Effector memory CD4-positive, alpha-beta T cell (primary cell): ENCODE results near the gene SLC26A1.

Experiments used
- DNase-seq, 3 donors: peaks; one replicate each; pipeline ENCODE4 v3.0.0-alpha.2; 2020
- H3K27ac ChIP-seq: 2 replicates; pipeline ENCODE4 v1.7.0; 2013; ENCODE audit warnings: mild to moderate bottlenecking, low read length, moderate library complexity; ENCODE audit not compliant: insufficient read depth, poor library complexity, severe bottlenecking
- H3K27me3 ChIP-seq: replicated peaks from 2 replicates; pipeline ENCODE4 v1.7.0; 2013; ENCODE audit warnings: mild to moderate bottlenecking, low read length; ENCODE audit not compliant: insufficient read depth, control insufficient read depth, poor library complexity, severe bottlenecking
- H3K36me3 ChIP-seq: 2 replicates; pipeline ENCODE4 v1.7.0; 2013; ENCODE audit warnings: mild to moderate bottlenecking, low read length, moderate library complexity; ENCODE audit not compliant: control insufficient read depth, insufficient read depth
- H3K4me1 ChIP-seq: 2 replicates; pipeline ENCODE4 v1.7.0; 2013; ENCODE audit warnings: low read length, mild to moderate bottlenecking; ENCODE audit not compliant: control insufficient read depth, insufficient read depth, poor library complexity, severe bottlenecking
- H3K4me3 ChIP-seq: 2 replicates; pipeline ENCODE4 v1.7.0; 2013; ENCODE audit warnings: low read length, low read depth, mild to moderate bottlenecking; ENCODE audit not compliant: insufficient read depth, poor library complexity, severe bottlenecking
- H3K9me3 ChIP-seq: 2 replicates; pipeline ENCODE4 v1.7.0; 2013; ENCODE audit warnings: mild to moderate bottlenecking, low read length, moderate library complexity; ENCODE audit not compliant: control insufficient read depth
- total RNA-seq, 3 donors: gene quantifications; one replicate each; lab custom pipeline; 2026; lab: John Stamatoyannopoulos, UW

The SLC26A1 gene
- total RNA-seq = 0.26 to 0.77 (median 0.52) reads per million in 3 donors

DNA sequence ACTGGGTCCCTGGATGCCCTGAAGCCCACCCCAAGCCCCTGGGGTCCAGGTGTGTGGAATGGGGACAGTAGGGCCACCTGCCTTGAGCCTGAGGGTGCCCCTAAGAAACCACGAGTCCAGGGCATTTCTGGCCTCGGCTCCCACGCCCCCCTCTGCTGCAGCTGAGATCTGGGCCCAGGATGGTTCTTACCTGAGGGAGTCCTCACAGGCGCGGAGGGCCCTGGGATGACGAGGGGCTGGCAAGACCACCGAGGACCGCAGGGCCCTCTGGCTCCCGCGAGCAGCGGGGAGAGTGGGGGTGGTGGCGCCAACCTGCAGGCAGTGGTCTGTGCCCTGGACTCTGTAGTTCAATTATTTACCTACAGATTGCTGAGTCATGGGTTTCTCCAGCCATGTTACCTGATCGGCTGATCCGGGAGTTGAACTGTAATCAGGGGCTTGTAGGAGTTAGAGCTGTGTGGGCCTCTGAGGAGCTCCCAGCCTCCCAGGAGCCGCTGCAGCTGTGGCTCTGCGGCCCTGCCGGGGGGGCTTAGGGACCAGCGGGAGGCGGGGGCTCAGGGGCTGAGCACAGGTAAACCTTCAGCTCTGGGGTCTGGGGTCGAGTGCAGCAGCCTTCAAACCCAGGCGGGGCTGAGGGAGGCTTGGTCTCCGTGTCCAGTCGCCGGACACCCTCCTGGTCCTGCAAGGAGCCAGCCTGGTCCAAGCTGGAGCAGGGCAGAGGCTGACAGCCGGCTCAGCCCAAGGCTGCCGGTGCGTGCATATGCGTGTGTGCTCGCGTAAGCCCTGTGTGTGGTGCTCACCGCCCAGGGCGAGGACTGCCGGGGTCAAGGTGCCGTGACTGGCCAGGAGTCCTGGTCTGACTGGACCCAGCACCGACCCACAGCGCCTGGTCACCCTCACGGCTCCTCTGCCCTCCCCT lies at the start of gene SLC26A1:
SLC26A1 (minus strand) TSS at position 294 of the 919 bp plus-strand sequence. CDS start 1,701 bp downstream, outside the sequence.
- no peak for DNase-seq
- Histone ChIP-seq H3K9me3 (no peaks in the 10 kb centered on the region), H3K4me1 (peaks cover 8% of the 10 kb centered on the region), H3K27me3 (peaks cover 16% of the 10 kb centered on the region), H3K36me3 (peaks cover 12% of the 10 kb centered on the region), H3K4me3 (no peak within 1 kb of the TSS), H3K27ac (no peak within 1 kb of the TSS)

DNA sequence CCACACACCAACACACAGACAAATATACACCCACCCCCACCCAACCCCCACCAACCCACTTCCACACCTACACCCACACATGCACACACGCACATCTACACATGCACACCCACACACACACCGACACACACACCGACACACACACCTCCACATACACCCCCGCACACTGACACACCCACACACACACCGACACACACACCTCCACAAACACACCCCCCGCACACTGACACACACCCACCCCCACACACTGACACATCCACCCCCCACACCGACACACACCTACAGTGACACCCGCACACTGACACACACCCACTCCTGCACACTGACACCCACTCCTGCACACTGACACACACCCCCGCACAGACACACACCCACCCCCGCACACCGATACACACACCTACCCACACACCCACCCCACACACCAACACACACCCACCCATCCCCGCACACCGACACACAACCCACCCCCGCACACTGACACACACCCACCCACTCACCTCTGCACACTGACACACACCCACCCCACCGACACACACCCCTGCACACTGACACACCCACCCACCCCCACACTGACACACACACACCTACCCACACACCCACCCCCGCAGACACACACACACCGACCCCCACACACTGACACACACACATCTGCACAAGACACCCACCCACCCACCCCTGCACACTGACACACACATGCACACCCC lies 49.3 kb upstream of the SLC26A1 start:
- no peak for DNase-seq
- no peaks in the 10 kb centered on the region for H3K9me3 ChIP-seq
- H3K36me3 ChIP-seq = no peaks in the 10 kb centered on the region
- H3K27me3 ChIP-seq = peaks cover 13% of the 10 kb centered on the region
- no peak overlapping the region for H3K4me3 ChIP-seq
- H3K27ac ChIP-seq = no peak overlapping the region
- H3K4me1 ChIP-seq = no peaks in the 10 kb centered on the region

DNA sequence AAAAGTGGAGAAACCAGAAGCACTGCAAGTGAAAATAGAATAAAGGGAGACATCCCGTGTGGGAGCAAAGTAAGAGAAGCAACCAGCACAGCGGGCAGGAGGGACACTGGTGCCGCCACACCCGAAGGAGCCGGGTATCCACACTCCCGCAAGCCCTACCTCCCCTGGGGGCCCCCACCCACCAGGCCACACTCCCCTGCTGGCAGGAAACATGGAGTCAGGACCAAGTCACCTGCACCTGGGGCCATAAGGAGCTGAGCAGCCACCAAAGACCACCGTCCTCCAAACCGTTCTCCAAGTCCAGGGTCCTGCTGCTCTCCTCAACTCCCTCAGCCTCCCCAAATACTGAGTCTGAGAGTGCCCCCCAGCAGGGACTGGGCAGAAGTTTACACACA lies 48.7 kb upstream of the SLC26A1 start:
- Histone ChIP-seq H3K9me3 (no peaks in the 10 kb centered on the region), H3K36me3 (no peaks in the 10 kb centered on the region), H3K4me3 (no peak overlapping the region), H3K27ac (no peak overlapping the region), H3K4me1 (no peaks in the 10 kb centered on the region), H3K27me3 (peaks cover 13% of the 10 kb centered on the region)
- DNase-seq = no peak

DNA sequence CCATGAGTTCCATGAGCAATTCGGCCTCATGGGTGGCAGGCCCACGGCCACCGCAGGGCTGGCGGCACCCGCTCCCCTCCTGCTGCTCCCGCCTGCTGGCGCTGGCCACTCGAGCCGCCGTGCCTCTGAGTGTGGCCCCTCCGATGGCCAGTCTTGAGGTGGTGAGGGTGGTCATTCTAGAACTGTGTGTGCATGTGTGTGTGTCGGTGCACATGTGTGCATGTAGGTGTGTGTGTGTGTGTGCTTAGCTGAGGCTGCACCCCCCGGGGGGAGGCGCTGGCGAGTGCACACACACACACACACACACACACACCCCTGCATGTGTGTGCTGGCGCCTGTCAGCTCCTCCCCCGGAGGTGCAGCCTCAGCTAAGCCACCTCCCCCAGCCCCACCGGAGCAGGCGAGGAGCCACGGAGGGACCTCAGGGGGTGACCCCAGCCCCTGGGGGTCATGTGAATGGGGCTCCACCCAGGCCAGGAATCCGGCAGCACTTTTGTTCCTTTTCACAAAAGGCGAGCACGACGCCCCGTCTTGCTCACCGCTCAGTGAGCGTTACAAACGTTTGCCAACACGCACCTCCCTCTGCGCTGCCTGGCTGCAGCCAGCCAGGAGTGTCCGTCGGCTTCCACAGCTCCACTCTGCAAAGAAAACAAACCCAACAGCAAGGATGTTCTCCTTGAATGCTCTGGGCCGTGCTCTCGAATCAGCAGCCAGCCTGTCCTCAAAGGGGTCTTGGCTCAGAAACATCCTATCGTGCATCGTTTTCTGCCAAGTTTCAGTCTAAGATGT lies 48.1 kb upstream of the SLC26A1 start:
- H3K4me1 ChIP-seq = no peaks in the 10 kb centered on the region
- H3K36me3 ChIP-seq = no peaks in the 10 kb centered on the region
- DNase-seq = no peak
- no peaks in the 10 kb centered on the region for H3K9me3 ChIP-seq
- peaks cover 13% of the 10 kb centered on the region for H3K27me3 ChIP-seq
- no peak overlapping the region for H3K4me3 ChIP-seq
- no peak overlapping the region for H3K27ac ChIP-seq

GRCh38 chr4:1040344-1041146 lies 47.3 kb upstream of the SLC26A1 start:
- Histone ChIP-seq H3K4me3 (no peak overlapping the region), H3K27ac (no peak overlapping the region), H3K27me3 (peaks cover 11% of the 10 kb centered on the region), H3K4me1 (no peaks in the 10 kb centered on the region), H3K36me3 (no peaks in the 10 kb centered on the region), H3K9me3 (no peaks in the 10 kb centered on the region)
- no peak for DNase-seq

DNA sequence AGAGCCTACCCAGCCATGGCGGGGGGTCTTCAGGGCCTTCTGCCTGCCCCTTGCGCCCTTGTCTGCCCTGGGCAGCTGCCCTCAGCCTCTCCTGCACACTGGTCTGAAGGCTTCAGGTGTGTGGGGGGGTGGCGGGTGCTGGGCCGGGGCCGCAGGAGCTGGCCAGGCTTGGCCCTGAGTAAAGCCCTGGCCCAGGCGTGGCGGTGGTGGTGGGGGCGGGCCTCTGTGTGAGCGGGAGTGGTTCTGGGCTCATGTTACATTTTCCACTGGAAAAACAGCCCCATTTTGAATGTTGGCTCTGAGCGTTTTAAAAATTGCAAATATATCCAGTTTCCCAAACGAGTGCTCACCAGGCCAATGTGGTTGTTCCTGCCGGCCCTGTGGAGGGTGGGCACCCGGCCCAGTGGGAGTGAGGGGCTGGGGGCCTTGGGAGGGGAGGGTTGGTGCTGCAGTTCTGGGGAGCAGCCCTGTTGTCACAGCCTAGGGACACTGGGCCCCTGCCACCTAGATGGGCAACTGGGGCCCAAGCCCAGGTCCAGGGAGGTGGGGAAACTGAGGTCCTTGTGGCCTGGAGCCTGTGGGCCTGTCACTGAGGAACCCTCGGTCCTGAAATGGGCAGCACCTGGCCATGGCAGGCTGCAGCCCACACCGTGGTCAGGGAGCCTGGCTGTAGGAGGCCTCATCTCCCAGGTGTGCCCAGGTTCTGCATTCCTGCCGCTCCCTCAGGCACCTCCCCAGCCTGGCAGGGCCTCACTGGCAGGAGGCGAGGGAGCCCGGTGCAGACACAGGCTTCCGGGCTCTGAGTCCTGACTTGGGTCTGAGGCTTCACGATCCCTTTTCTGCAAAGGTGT lies 46.5 kb upstream of the SLC26A1 start:
- no peaks in the 10 kb centered on the region for H3K4me1 ChIP-seq
- peaks cover 6% of the 10 kb centered on the region for H3K27me3 ChIP-seq
- no peak for DNase-seq
- no peak overlapping the region for H3K27ac ChIP-seq
- no peak overlapping the region for H3K4me3 ChIP-seq
- no peaks in the 10 kb centered on the region for H3K9me3 ChIP-seq
- no peaks in the 10 kb centered on the region for H3K36me3 ChIP-seq

DNA sequence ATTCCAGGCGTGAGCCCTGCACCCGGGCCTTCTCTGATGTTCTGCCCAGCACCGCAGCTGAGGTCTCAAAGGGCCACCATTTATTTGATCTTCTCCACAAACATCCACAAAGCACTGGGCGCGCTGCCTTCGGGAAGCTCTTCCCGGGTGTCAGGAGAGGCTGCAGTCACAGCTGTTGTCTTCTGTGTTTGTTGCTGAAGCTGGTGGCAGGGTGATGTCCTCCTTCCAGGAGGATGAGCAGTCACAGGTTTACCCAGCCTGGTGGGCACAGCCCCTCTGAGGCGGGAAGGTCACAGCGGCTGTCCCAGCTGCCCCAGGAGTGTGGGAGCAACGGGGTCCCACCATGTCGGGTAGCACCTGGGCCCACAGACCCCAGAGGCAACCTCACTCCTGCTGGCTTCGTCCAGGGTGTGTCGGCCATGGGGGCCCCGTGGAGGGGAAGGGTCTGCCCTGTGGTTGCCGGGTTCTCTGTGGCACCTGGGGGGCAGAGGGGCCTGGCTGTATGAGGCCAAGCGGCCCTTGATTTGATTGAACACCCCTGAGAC lies 45.8 kb upstream of the SLC26A1 start:
- no peak overlapping the region for H3K4me3 ChIP-seq
- H3K27me3 ChIP-seq = peaks cover 3% of the 10 kb centered on the region
- DNase-seq = no peak
- H3K36me3 ChIP-seq = no peaks in the 10 kb centered on the region
- H3K4me1 ChIP-seq = no peaks in the 10 kb centered on the region
- no peak overlapping the region for H3K27ac ChIP-seq
- no peaks in the 10 kb centered on the region for H3K9me3 ChIP-seq

GRCh38 chr4:1036976-1037810 lies 44.0 kb upstream of the SLC26A1 start:
- H3K27me3 ChIP-seq = no peaks in the 10 kb centered on the region
- no peak overlapping the region for H3K27ac ChIP-seq
- H3K9me3 ChIP-seq = no peaks in the 10 kb centered on the region
- no peaks in the 10 kb centered on the region for H3K36me3 ChIP-seq
- H3K4me3 ChIP-seq = no peak overlapping the region
- no peaks in the 10 kb centered on the region for H3K4me1 ChIP-seq
- DNase-seq = no peak
